Ovary (tissue), 3 donors: ENCODE results near the gene EHHADH.

Experiments
- CTCF ChIP-seq, 3 donors: fragments of 450-650 bp in 2 of 3; fragments of 200-600 bp in 1 of 3; IDR thresholded peaks; one replicate each; pipeline versions ENCODE4 v1.5.1 to v1.8.0; 2016 to 2022; ENCODE audit warnings: antibody characterized with exemption in 3 of 3, mild to moderate bottlenecking in 1 of 3
- EP300 ChIP-seq: sonication (generic); formaldehyde crosslinking; IDR thresholded peaks from one replicate; pipeline ENCODE4 v1.6.1; 2017; ENCODE audit warnings: antibody characterized with exemption
- donor health status: DM: no; HTN: no; CAD: no.

GRCh38 chr3:185268194-185268962 lies 14.5 kb upstream of the EHHADH start:
- no peak for TF ChIP-seq EP300
- no peak for TF ChIP-seq CTCF (IDR thresholded peaks at IDR 0.05)
